ENCODE measurements around the gene UBR4.

DNA sequence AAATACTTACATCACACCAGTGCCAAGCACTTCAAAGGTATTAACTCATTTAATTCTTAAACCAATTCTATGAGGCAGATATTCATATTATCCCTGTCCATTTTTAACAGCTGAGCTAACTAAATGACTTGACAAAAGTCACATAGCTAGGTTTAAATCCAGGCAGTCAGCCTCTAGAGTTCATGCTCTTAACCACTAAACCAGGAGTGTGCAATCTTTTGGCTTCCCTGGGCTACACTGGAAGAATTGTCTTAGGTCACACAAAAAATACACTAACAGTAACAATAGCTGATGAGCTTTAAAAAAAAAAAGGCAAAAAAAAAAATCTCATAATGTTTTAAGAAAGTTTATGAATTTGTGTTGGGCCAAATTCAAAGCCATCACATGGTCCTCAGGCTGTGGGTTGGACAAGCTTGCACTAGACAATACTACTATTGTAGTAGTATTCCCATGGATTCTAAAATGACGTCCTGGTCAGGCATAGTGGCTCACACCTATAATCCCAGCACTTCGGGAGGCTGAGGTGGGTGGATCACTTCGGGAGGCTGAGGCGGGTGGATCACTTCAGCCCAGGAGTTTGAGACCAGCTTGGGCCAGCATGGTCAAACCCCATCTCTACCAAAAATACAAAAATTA is 10.0 kb downstream of the UBR4 start:
- TF ChIP-seq, protein P1, sequence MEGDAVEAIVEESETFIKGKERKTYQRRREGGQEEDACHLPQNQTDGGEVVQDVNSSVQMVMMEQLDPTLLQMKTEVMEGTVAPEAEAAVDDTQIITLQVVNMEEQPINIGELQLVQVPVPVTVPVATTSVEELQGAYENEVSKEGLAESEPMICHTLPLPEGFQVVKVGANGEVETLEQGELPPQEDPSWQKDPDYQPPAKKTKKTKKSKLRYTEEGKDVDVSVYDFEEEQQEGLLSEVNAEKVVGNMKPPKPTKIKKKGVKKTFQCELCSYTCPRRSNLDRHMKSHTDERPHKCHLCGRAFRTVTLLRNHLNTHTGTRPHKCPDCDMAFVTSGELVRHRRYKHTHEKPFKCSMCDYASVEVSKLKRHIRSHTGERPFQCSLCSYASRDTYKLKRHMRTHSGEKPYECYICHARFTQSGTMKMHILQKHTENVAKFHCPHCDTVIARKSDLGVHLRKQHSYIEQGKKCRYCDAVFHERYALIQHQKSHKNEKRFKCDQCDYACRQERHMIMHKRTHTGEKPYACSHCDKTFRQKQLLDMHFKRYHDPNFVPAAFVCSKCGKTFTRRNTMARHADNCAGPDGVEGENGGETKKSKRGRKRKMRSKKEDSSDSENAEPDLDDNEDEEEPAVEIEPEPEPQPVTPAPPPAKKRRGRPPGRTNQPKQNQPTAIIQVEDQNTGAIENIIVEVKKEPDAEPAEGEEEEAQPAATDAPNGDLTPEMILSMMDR (IDR thresholded peaks at IDR 0.05; ENCODE audit: borderline replicate concordance, extremely low read depth, low read length, poor library complexity, severe bottlenecking): no peak
- TF ChIP-seq EZH2 (IDR thresholded peaks at IDR 0.05; ENCODE audit: borderline replicate concordance, low read depth, low read length, severe bottlenecking): no peak
